HG02623 (cell line): ENCODE measurements around the gene PCGF3.
"Not testable (repeated sequence)": the region's sequence is repeated elsewhere in the genome, so short reads cannot be mapped to it uniquely, and the experiment has no call there.

ENCODE experiments used
- ATAC-seq: cut with Tn5 transposase; IDR thresholded peaks from one replicate; pipeline ENCODE4 v1.9.1; 2021; ENCODE audit warnings: moderate library complexity; ENCODE audit not compliant: unreplicated experiment

Gene PCGF3

DNA sequence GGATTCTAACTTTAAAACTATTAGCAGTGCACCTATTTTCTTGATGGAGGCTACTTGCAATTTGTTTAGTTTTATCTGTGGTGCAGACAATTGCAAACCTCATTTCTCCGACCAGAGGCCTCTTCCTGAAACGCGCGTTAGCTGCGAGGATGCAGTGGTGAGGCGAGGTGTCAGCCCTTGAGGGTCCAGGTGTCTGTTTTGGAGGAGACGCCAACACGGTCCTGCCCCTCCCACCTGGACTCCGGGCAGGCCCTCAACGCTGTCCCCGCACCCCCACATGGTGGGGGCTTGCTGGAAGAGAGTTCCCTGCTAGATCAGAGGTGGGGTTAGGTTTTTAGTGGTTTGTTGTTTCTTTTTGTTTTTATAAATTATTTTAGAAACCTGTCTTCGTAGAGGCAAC, 34.4 kb downstream of the PCGF3 start:
- ATAC-seq = no peak

DNA sequence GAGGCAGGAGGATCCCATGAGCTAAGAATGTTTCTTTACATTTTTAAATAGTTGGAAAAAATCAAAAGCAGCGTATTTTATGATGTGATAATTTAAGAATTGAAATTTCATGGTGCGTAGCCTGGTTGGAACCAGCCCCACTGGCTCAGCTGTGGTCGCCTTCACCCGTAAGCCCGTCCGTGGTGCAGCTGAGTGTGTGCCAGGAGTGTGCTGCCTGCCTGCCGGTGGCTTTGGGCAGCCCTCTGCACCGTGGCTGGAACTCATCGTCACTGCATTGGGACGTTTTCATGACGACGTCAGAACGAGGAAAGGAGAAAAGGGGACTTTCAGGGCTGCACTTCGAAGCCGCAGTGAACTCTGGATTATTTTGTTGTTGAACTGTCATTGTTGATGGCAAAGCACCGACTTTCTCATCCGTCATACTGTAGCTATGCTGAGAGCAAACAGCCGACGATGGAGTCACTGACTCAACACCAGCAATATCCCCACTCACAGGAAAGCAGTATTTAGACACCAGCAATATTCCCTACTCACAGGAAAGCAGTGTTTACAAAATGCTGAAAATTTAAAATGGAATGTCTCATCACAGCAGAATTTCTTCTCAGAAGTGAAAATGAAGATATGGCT, 35.1 kb downstream of the PCGF3 start:
- no peak for ATAC-seq

DNA sequence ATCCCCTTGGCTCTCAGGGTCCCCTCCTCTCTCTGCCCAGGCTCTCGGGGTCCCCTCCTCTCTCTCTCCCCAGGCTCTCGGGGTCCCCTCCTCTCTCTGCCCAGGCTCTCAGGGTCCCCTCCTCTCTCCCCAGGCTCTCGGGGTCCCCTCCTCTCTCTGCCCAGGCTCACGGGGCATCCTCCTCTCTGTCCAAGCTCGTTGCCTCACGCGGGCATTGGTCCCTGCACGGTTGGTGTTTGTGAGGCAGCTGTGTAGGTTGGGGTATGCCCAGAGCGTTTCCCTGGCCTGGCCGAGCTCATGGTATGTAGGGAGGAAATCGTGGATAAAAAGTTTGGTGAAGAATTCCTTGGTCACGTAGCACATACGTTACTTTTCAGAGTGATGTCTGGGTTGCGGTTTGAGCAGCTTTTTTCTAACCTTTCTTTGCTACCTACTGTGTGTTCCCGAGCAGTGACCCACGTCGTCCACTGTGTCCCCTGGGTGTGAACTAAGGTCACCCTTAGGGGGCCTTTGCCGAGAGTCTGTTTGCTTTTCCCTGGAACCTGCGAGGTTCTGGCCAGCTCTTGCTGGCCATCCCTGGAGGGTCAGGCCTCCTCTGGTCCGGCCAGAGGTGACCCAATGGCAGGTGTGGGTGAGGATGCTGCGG, 36.6 kb downstream of the PCGF3 start:
- no peak for ATAC-seq

DNA sequence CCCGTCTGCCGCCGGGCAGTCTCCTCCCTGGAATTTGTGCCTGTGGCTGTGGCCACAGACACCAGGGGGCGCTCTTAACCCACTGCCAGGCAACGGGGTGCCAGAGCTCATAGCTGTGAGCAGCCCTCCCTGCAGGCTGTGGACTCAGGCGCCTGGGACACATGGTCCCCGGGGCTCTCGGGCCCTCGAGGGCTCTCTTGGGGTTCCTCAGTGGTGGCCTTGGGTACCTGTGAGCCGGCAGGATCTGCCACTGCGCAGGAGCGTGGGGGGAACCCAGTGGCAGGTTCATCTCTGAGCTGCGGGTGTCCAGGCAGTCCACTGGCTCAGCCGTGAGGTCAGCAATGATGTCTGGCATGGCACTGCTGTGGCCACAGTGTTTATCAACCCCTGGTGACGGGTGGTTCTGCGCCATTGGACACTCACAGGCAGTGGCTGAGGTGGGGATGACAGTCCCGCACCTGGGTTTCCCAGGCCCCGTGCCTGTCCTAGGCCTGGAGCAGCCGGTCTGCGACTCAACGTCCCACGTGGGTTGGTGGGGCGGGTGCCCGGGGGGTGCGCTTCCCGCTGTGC, 37.2 kb downstream of the PCGF3 start:
- peak; percentile 55 for ATAC-seq

DNA sequence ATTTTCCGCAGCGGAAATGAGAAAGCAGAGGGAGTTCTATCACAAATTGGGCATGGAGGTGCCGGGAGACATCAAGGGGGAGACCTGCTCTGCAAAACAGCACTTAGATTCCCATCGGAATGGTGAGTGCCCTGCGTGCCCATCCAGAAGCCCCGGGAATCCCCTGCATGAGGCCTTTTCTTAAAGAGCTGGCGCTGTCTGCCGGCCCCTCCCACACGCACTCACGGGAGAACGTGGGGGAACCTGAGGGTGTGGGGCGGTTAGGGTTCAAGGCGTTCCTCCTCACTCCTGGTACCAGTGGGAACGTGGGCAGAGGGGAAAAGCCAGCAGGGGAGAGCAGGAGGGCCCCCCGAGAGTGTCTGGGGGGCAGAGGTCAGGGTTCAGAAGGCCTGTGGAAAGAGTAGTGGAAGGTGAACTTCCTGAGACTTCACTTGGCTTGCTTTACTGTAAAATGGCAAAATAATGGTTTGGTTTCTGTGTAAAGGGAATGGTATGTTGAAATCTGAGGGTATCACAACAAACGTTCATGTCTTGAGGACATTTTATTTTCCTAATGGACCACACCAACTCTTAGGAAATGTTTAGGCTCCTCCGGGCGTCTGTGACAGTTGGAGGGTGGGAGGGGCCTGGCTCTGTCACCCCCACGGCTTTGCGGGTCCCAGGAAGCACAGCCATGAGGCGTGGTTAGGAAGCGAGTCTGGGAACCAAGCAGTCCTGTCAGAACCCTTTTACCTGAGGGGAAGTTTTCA, 38.0 kb downstream of the PCGF3 start:
- ATAC-seq = no peak

GRCh38 chr4:744212-744841, 38.7 kb downstream of the PCGF3 start:
- ATAC-seq = no peak

GRCh38 chr4:747546-748170, 42.0 kb downstream of the PCGF3 start:
- no peak for ATAC-seq

- ATAC-seq = no peak
These were observed 42.8 kb downstream of the PCGF3 start for GRCh38 chr4:748461-748860.

DNA sequence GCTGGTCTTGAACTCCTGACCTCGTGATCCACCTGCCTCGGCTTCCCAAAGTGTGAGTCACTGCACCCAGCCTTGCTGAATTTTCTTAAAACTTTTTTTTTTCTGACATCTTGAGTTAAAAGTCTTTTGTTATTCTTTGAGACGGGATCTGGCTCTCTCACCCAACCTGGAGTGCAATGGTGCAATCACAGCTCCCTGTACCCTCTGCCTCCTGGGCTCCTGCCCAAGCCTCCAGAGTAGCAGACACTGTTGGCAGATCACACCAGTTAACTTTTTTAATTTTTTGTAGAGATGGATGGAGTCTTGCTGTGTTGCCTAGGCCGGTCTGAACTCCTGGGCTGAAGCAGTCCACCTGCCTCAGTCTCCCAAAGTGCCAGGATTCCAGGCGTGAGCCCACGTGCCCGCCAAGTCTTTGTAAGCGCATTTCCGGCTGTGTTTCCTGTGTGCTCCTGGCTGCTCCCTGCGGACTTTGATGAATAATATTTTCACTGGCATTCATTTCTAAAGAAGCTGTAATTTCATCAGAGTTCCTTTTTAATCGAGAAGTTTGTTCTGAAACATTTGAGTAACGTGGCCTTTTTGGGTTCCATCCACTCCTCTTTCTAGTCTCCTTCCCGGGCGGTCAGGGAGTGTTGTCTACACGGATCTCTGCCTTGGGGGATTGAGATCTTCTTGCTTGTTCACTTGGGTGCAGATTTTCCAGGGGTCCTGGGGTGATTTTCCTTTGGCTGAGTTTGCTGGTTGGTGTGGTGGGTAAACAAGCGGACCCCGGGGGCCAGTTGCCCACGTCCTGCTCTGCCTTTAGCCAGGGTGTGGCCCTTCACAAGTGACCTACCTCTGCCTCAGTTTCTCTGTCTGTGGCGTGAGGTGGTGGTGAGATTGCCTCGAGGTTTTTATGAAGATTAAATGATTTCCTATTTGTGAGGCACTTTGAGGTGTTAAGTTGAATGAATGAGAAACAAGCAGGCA, 44.4 kb downstream of the PCGF3 start:
- ATAC-seq = no peak

DNA sequence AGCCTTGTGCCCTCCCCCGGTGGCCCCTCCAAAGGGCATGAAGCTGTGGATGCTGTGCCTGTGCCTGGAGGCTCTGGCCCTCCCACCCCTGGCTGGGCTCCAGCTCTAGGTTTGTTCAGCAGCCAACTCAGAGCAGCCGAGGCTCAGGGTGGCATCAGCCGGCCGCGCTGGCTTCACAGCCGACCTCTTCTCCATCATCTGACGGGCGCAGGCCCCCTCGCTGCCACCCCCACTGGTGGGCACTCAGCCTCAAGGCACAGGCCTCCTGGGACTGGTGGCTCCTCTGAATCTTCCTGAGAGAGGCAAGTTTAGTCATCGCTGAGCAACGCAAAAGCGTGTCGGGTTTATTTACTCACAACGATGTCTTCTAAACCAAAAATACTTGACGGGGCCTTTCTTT, 46.0 kb downstream of the PCGF3 start:
- ATAC-seq = no peak

DNA sequence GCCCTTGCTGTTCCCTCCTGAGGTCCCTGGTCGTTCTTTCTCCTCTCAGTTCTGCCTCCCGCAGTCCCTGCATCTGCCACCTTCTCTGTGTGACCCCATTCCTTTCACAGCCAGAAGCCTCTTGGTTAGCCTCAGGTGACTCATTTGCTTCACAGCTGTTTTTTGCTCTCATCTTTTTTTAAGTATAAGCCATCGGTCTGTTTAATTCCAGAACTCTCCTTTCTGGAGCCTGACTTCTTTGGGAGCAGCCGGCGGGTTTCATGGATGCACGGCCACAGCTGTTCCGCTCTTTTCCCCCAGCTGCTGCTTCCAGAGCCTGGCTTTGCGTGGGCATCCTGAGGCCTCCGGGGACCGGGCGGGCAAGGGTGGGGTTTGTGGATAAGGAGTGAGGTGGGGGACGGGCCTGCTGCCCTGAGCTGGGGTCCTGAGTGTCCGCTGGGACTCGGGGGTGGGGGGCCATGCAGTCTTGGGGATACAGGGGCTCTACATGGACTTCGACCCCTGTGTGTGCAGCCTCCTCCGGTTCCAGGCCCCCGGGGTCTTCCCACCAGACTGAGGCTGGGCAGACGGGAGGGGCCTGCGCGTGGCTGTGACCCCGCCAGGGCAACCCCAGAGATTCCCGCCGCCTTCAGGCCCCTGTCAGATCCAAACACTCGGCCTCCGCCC, 46.7 kb downstream of the PCGF3 start:
- ATAC-seq = no peak

DNA sequence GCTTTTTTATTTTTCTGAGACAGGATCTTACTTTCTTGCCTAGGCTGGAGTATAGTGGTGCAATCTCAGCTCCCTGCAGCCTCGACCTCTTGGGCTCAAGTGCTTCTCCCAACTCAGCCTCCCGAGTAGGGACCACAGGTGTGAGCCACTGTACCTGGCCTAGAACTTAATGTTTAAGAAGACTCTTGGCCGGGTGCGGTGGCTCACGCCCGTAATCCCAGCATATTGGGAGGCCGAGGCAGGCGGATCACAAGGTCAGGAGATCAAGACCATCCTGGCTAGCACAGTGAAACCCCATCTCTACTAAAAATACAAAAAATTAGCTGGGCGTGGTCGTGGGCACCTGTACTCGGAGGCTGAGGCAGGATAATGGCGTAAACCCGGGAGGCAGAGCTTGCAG, 47.6 kb downstream of the PCGF3 start:
- ATAC-seq = not testable (repeated sequence)

- no peak for ATAC-seq
These were observed 48.8 kb downstream of the PCGF3 start for GRCh38 chr4:754221-755120.

GRCh38 chr4:757111-757510, 51.5 kb downstream of the PCGF3 start:
- ATAC-seq = no peak

DNA sequence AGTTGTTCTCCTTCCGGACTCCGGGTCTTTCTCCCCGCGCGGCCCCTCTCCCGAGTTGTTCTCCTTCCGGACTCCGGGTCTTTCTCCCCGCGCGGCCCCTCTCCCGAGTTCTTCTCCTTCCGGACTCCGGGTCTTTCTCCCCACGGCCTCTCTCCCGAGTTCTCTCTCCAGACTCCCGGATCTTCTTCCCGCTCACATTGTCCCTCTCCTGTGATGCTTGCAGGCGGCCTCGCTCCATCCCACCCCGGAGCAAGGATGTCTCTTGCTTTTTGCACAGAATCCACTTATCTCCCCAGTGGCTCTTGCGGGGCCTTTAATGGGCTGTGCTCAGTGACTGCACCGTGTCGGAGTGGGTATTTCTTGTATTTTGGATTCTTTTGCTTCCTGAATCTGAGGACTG, 54.2 kb downstream of the PCGF3 start:
- ATAC-seq = not testable (repeated sequence)

DNA sequence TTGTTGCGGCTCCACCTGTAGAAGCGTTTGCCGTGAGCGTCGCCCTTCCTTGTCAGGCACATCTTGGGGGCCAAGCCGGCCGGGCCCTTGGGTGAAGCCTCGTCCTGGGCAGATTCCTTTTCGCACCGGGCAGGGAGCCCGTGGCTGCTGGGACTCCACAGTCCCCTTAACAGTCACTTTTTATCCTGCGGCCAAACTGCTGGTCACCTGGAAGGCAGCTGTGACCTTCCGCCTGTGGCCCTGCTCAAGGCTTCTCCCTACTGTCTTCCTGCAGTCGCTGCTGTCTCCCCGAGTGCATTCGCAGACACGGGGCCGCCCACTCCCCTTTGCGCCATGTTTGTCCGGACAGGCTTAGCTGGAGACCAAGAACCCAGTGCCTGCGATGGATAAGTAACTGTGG, 55.0 kb downstream of the PCGF3 start:
- no peak for ATAC-seq

- no peak for ATAC-seq
These were observed 55.5 kb downstream of the PCGF3 start for GRCh38 chr4:761086-761485.

GRCh38 chr4:761739-762138, 56.1 kb downstream of the PCGF3 start:
- no peak for ATAC-seq
